ENCODE measurements around the gene OPCML.

OPCML gene

GRCh38 chr11:132821014-132821413 is 711.3 kb downstream of the OPCML start:
- H3K4me3 ChIP-seq (ENCODE audit: control insufficient read depth, low read depth, low read length), result no peak overlapping the region
- TF ChIP-seq CTCF (IDR thresholded peaks at IDR 0.05; ENCODE audit: control insufficient read depth, insufficient read depth, low read depth, low read length, missing control alignments), result no peak
- DNase-seq (ENCODE audit: low read depth), result no peak

DNA sequence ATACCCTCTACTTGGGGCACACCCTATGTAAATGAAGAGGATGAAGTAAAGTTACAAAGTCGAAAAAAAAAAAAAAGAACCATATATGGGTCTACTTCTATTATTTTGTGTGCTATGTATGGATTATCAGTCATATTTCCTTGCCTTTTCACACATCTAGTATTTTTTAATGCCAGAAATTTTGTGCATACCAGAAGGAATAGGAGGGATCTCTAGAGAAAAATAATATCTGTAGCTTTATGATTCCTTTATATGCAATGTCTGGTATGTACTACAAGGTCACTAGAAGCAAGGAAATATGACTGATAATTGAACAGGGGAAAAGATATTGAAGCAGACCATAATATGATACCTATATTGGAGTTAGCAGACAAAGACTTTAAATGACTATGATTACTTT is 713.4 kb downstream of the OPCML start:
- H3K4me3 ChIP-seq (ENCODE audit: control insufficient read depth, low read depth, low read length), result no peak overlapping the region
- TF ChIP-seq CTCF (IDR thresholded peaks at IDR 0.05; ENCODE audit: control insufficient read depth, insufficient read depth, low read depth, low read length, missing control alignments), result no peak
- no peak for DNase-seq (ENCODE audit: low read depth)

DNA sequence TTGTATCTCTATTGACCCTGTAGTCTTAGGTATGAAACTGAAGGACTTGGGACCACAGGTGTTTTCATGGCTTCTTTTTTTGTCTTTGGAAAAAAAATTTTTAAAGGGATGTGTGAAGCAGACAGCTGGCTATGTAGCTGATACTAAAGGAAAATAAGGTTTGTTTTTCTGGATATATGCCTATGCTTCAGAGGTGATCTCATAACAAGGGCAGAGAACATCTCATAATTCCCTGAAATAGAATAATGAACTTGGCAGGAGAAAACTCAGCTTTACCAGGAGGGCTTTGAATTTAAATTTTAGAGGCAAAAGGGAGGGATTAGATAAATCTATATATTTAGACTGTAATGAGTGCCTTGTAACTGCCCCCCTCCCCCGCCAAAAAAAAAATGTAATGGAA is 714.9 kb downstream of the OPCML start:
- TF ChIP-seq CTCF (IDR thresholded peaks at IDR 0.05; ENCODE audit: control insufficient read depth, insufficient read depth, low read depth, low read length, missing control alignments), result no peak
- H3K4me3 ChIP-seq (ENCODE audit: control insufficient read depth, low read depth, low read length), result no peak overlapping the region
- DNase-seq (ENCODE audit: low read depth), result no peak

DNA sequence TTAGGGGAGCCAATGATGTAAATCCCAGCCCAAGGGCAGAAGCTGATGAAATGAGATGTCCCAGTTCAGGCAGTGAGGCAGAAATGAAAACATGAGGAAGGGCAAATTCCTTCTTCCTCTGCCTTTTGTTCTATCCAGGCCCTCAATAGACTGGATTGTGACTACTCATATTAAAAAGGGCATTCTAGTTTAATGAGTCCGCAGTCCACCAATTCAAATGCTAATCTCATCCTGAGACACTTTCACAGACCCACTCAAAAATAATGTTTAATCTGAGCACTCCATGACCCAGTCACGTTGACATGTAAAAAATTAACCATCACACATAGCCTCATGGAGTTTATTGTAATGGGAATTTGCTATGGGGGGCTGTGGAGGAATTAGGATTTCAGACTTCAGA is 717.9 kb downstream of the OPCML start:
- TF ChIP-seq CTCF (IDR thresholded peaks at IDR 0.05; ENCODE audit: control insufficient read depth, insufficient read depth, low read depth, low read length, missing control alignments), result no peak
- no peak for DNase-seq (ENCODE audit: low read depth)
- H3K4me3 ChIP-seq (ENCODE audit: control insufficient read depth, low read depth, low read length), result no peak overlapping the region

DNA sequence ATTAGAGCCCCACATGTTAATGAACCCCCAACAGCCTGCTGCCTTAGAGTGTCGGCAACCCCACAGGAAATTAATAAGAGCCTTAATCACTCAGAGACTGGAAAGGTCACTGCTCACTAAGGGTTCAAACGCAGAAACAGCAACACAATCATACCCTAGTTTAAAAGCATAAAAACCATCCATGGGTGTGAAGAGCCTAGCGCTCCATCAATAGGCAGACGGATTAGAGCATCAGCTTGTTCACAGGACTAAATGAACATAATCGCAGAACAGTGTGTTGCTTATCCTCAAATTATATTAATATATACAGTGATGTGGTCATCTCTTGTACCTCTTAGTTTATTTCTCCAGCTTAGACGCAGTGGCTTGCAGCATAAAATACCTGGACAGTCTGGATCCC is 720.7 kb downstream of the OPCML start:
- no peak overlapping the region for H3K4me3 ChIP-seq (ENCODE audit: control insufficient read depth, low read depth, low read length)
- no peak for TF ChIP-seq CTCF (IDR thresholded peaks at IDR 0.05; ENCODE audit: control insufficient read depth, insufficient read depth, low read depth, low read length, missing control alignments)
- DNase-seq (ENCODE audit: low read depth), result no peak

- TF ChIP-seq CTCF (IDR thresholded peaks at IDR 0.05; ENCODE audit: control insufficient read depth, insufficient read depth, low read depth, low read length, missing control alignments), result no peak
- no peak overlapping the region for H3K4me3 ChIP-seq (ENCODE audit: control insufficient read depth, low read depth, low read length)
Measured at GRCh38 chr11:132809070-132809469, 723.2 kb downstream of the OPCML start.

GRCh38 chr11:132804258-132804657 is 728.0 kb downstream of the OPCML start:
- TF ChIP-seq CTCF (IDR thresholded peaks at IDR 0.05; ENCODE audit: control insufficient read depth, insufficient read depth, low read depth, low read length, missing control alignments), result no peak
- no peak for DNase-seq (ENCODE audit: low read depth)
- no peak overlapping the region for H3K4me3 ChIP-seq (ENCODE audit: control insufficient read depth, low read depth, low read length)

More at GRCh38 chr11:132809070-132809469, 723.2 kb downstream of the OPCML start:
- no peak for DNase-seq (ENCODE audit: low read depth)

Measured in AG09309 (cell line).